CD4-positive, alpha-beta T cell treated with Interleukin-6 for 4 hours (primary cell): ENCODE results near the gene IGF2R.
"Not testable (repeated sequence)": the region's sequence is repeated elsewhere in the genome, so short reads cannot be mapped to it uniquely, and the experiment has no call there.

Experiments
- DNase-seq: peaks from one replicate; pipeline ENCODE4 v3.0.0-alpha.2; 2020; ENCODE audit warnings: mixed read lengths

IGF2R gene

GRCh38 chr6:160106010-160106409 is 137.1 kb downstream of the IGF2R start:
- no peak for DNase-seq

GRCh38 chr6:160106701-160107100 is 137.8 kb downstream of the IGF2R start:
- no peak for DNase-seq

- no peak for DNase-seq
Observed at GRCh38 chr6:160108077-160108476, 139.2 kb downstream of the IGF2R start.

GRCh38 chr6:160110586-160111123 is 141.8 kb downstream of the IGF2R start:
- no peak for DNase-seq

- DNase-seq, result no peak
Observed at GRCh38 chr6:160111806-160112205, 142.9 kb downstream of the IGF2R start.

- DNase-seq, result no peak
Observed at GRCh38 chr6:160112628-160113299, 143.9 kb downstream of the IGF2R start.

GRCh38 chr6:160114536-160114935 is 145.7 kb downstream of the IGF2R start:
- not testable (repeated sequence) for DNase-seq

GRCh38 chr6:160115421-160115820 is 146.5 kb downstream of the IGF2R start:
- no peak for DNase-seq

- no peak for DNase-seq
Observed at GRCh38 chr6:160116411-160116810, 147.5 kb downstream of the IGF2R start.

GRCh38 chr6:160117137-160117536 is 148.3 kb downstream of the IGF2R start:
- DNase-seq, result no peak

- no peak for DNase-seq
Observed at GRCh38 chr6:160118620-160119229, 149.8 kb downstream of the IGF2R start.

- no peak for DNase-seq
Observed at GRCh38 chr6:160120087-160120486, 151.2 kb downstream of the IGF2R start.

- DNase-seq, result no peak
Observed at GRCh38 chr6:160121558-160121957, 152.7 kb downstream of the IGF2R start, which contains the start of gene SLC22A1. Gene SLC22A1 (plus strand): TSS chr6:160121815. CDS start chr6:160121936, 121 bp downstream.

GRCh38 chr6:160121981-160122380 is 153.1 kb downstream of the IGF2R start:
- no peak for DNase-seq

- DNase-seq, result no peak
Observed at GRCh38 chr6:160122744-160123143, 153.9 kb downstream of the IGF2R start.

- DNase-seq, result no peak
Observed at GRCh38 chr6:160124007-160124406, 155.1 kb downstream of the IGF2R start.

- DNase-seq, result no peak
Observed at GRCh38 chr6:160124605-160125004, 155.7 kb downstream of the IGF2R start.

- not testable (repeated sequence) for DNase-seq
Observed at GRCh38 chr6:160125105-160125504, 156.2 kb downstream of the IGF2R start.

GRCh38 chr6:160127270-160128124 is 158.6 kb downstream of the IGF2R start:
- no peak for DNase-seq

- DNase-seq, result no peak
Observed at GRCh38 chr6:160128125-160128683, 159.3 kb downstream of the IGF2R start.

GRCh38 chr6:160128879-160129516 is 160.1 kb downstream of the IGF2R start:
- no peak for DNase-seq

GRCh38 chr6:160129881-160130615 is 161.2 kb downstream of the IGF2R start:
- DNase-seq, result no peak
